ENCODE measurements around the gene TSHZ2. TPM values are rescaled to one million over a fixed set of nuclear protein-coding genes. Genes with fewer than 3 reads are reported as not detected.

TSHZ2 gene
- polyA plus RNA-seq, 1 donor from 2014 or later: 4.6 TPM

GRCh38 chr20:53394433-53394832, 422.3 kb downstream of the TSHZ2 start:
- no peak for TF ChIP-seq RAD21 (conservative IDR thresholded peaks at IDR 0.05)
- TF ChIP-seq MXI1 (conservative IDR thresholded peaks at IDR 0.05; ENCODE audit: poor library complexity, severe bottlenecking): no peak
- no peak for TF ChIP-seq REST (IDR thresholded peaks at IDR 0.05; ENCODE audit: borderline replicate concordance)
- TF ChIP-seq POLR2AphosphoS5 (IDR thresholded peaks at IDR 0.05): no peak
- TF ChIP-seq EZH2 (IDR thresholded peaks at IDR 0.05; ENCODE audit: borderline replicate concordance, insufficient read depth, low read length, poor library complexity, severe bottlenecking): no peak
- TF ChIP-seq TAF1 (IDR thresholded peaks at IDR 0.05; ENCODE audit: low read depth): no peak
- no peak for TF ChIP-seq EP300 (conservative IDR thresholded peaks at IDR 0.05; ENCODE audit: poor library complexity, severe bottlenecking)
- no peak for TF ChIP-seq CTCF (IDR thresholded peaks at IDR 0.05; ENCODE audit: poor library complexity, severe bottlenecking)
- no peak for TF ChIP-seq SMC3 (conservative IDR thresholded peaks at IDR 0.05; ENCODE audit: poor library complexity)
- H3K9ac ChIP-seq (ENCODE audit: low read length): no peak overlapping the region
- no peaks in the 10 kb centered on the region for H3K9me3 ChIP-seq (ENCODE audit: low read length)
- H4K20me1 ChIP-seq (ENCODE audit: insufficient read depth): no peaks in the 10 kb centered on the region
- no peak overlapping the region for H3K27ac ChIP-seq (ENCODE audit: low read length)
- H3K36me3 ChIP-seq (ENCODE audit: insufficient read depth, low read length): no peaks in the 10 kb centered on the region
- no peak overlapping the region for H2AFZ ChIP-seq (ENCODE audit: low read depth, low read length)
- no peaks in the 10 kb centered on the region for H3K79me2 ChIP-seq (replicated peaks; ENCODE audit: insufficient read depth, low read length)
- H3K9me2 ChIP-seq (ENCODE audit: insufficient read depth, low read length): no peaks in the 10 kb centered on the region
- no peak overlapping the region for H3K4me3 ChIP-seq (ENCODE audit: low read length)
- no peaks in the 10 kb centered on the region for H3F3A ChIP-seq (ENCODE audit: insufficient read depth, low read length, poor library complexity, severe bottlenecking)
- no peaks in the 10 kb centered on the region for H3K27me3 ChIP-seq (ENCODE audit: insufficient read depth, low read depth, low read length)
- H3K4me2 ChIP-seq (ENCODE audit: low read length): no peak overlapping the region

- Histone ChIP-seq H2AFZ (ENCODE audit: low read depth, low read length) (no peak overlapping the region), H3K27me3 (ENCODE audit: insufficient read depth, low read depth, low read length) (no peaks in the 10 kb centered on the region), H3K9me2 (ENCODE audit: insufficient read depth, low read length) (no peaks in the 10 kb centered on the region), H3F3A (ENCODE audit: insufficient read depth, low read length, poor library complexity, severe bottlenecking) (no peaks in the 10 kb centered on the region), H3K36me3 (ENCODE audit: insufficient read depth, low read length) (no peaks in the 10 kb centered on the region), H3K79me2 (replicated peaks; ENCODE audit: insufficient read depth, low read length) (no peaks in the 10 kb centered on the region), H3K27ac (ENCODE audit: low read length) (no peak overlapping the region), H3K4me3 (ENCODE audit: low read length) (no peak overlapping the region), H3K9me3 (ENCODE audit: low read length) (no peaks in the 10 kb centered on the region), H3K4me2 (ENCODE audit: low read length) (no peak overlapping the region), H4K20me1 (ENCODE audit: insufficient read depth) (no peaks in the 10 kb centered on the region), H3K9ac (ENCODE audit: low read length) (no peak overlapping the region)
- no peak for TF ChIP-seq TAF1 (IDR thresholded peaks at IDR 0.05; ENCODE audit: low read depth)
- TF ChIP-seq EZH2 (IDR thresholded peaks at IDR 0.05; ENCODE audit: borderline replicate concordance, insufficient read depth, low read length, poor library complexity, severe bottlenecking): no peak
- no peak for TF ChIP-seq REST (IDR thresholded peaks at IDR 0.05; ENCODE audit: borderline replicate concordance)
- no peak for TF ChIP-seq MXI1 (conservative IDR thresholded peaks at IDR 0.05; ENCODE audit: poor library complexity, severe bottlenecking)
- TF ChIP-seq RAD21 (conservative IDR thresholded peaks at IDR 0.05): no peak
- no peak for TF ChIP-seq CTCF (IDR thresholded peaks at IDR 0.05; ENCODE audit: poor library complexity, severe bottlenecking)
- TF ChIP-seq EP300 (conservative IDR thresholded peaks at IDR 0.05; ENCODE audit: poor library complexity, severe bottlenecking): no peak
- TF ChIP-seq POLR2AphosphoS5 (IDR thresholded peaks at IDR 0.05): no peak
- no peak for TF ChIP-seq SMC3 (conservative IDR thresholded peaks at IDR 0.05; ENCODE audit: poor library complexity)
Measured at GRCh38 chr20:53395188-53395923, 423.2 kb downstream of the TSHZ2 start.
